ENCODE results near the gene NOX5. TPM values are rescaled to one million over a fixed set of nuclear protein-coding genes. Genes with fewer than 3 reads are reported as not detected.
"Not testable (repeated sequence)": the region's sequence is repeated elsewhere in the genome, so short reads cannot be mapped to it uniquely, and the experiment has no call there.

The NOX5 gene
- total RNA-seq, 6 experiments from 2014 or later = 0.06 to 0.15 (median 0.11) TPM; not detected in 3

- H3K36me3 ChIP-seq = no peaks in the 10 kb centered on the region
- H3K27ac ChIP-seq = no peak overlapping the region
- H3K4me3 ChIP-seq = no peak overlapping the region
- whole genome bisulfite sequencing (ENCODE audit: insufficient coverage, low coverage, low lambda C conversion rate, missing lambda C conversion rate) = no CpG with 5 or more reads among the region's 3 CpGs
- ATAC-seq (no peak), DNase-seq (no peak)
- H3K9me3 ChIP-seq = peaks cover 0 to 2% (median 0%) of the 10 kb centered on the region in 4 donors
- TF ChIP-seq POLR2A (IDR thresholded peaks at IDR 0.05) = no peak
- TF ChIP-seq CTCF (IDR thresholded peaks at IDR 0.05) = no peak
- H3K27me3 ChIP-seq = no peaks in the 10 kb centered on the region
- intact Hi-C loops (cut with DNase I) = loop anchor here in 1 of 2 donors (10.0 kb wide), 1 partner anchor 70 kb away; no protein-coding TSS in a partner anchor
- H3K4me1 ChIP-seq = peaks cover 0 to 8% (median 4%) of the 10 kb centered on the region in 4 donors
Measured at GRCh38 chr15:69064649-69065048, 50.2 kb downstream of the NOX5 start.

- no peak for DNase-seq
- H3K27me3 ChIP-seq = no peaks in the 10 kb centered on the region
- TF ChIP-seq CTCF (IDR thresholded peaks at IDR 0.05) (no peak), POLR2A (IDR thresholded peaks at IDR 0.05) (no peak)
- H3K36me3 ChIP-seq = no peaks in the 10 kb centered on the region
- no peak overlapping the region for H3K27ac ChIP-seq
- WGBS (ENCODE audit: insufficient coverage, low coverage, low lambda C conversion rate, missing lambda C conversion rate) = 90% methylated on average over 7 of the region's 9 CpGs
- no peak overlapping the region for H3K4me3 ChIP-seq
- peak in 1 of 4 donors; percentile 80 for ATAC-seq
- intact Hi-C loops (cut with DNase I) = loop anchor here in 1 of 2 donors (10.0 kb wide), 1 partner anchor 68 kb away; no protein-coding TSS in a partner anchor
- peaks cover 0 to 2% (median 0%) of the 10 kb centered on the region in 4 donors for H3K9me3 ChIP-seq
- H3K4me1 ChIP-seq = no peaks in the 10 kb centered on the region
Measured at GRCh38 chr15:69066007-69066995, 51.8 kb downstream of the NOX5 start.

GRCh38 chr15:69067296-69067695 lies 52.8 kb downstream of the NOX5 start:
- DNase-seq (no peak), ATAC-seq (no peak)
- no peaks in the 10 kb centered on the region for H3K4me1 ChIP-seq
- H3K27ac ChIP-seq = no peak overlapping the region
- TF ChIP-seq POLR2A (IDR thresholded peaks at IDR 0.05) = no peak
- no peak for TF ChIP-seq CTCF (IDR thresholded peaks at IDR 0.05)
- no peaks in the 10 kb centered on the region for H3K36me3 ChIP-seq
- intact Hi-C loops (cut with DNase I) = loop anchor here in 1 of 2 donors (10.0 kb wide), 1 partner anchor 68 kb away; no protein-coding TSS in a partner anchor
- H3K4me3 ChIP-seq = no peak overlapping the region
- WGBS (ENCODE audit: insufficient coverage, low coverage, low lambda C conversion rate, missing lambda C conversion rate) = 86% methylated on average over 1 of the region's 1 CpG
- no peaks in the 10 kb centered on the region for H3K27me3 ChIP-seq
- peaks cover 0 to 2% (median 0%) of the 10 kb centered on the region in 4 donors for H3K9me3 ChIP-seq

- no peak for DNase-seq
Measured at GRCh38 chr15:69068157-69068556, 53.7 kb downstream of the NOX5 start.

GRCh38 chr15:69069290-69069689 lies 54.8 kb downstream of the NOX5 start:
- H3K27me3 ChIP-seq, DNase-seq: not testable (repeated sequence)
- intact Hi-C loops (cut with DNase I) = loop anchor here in 1 of 2 donors (10.0 kb wide), 1 partner anchor 66 kb away; no protein-coding TSS in a partner anchor

More at GRCh38 chr15:69068157-69068556, 53.7 kb downstream of the NOX5 start:
- Histone ChIP-seq H3K27me3 (no peaks in the 10 kb centered on the region), H3K4me3 (no peak overlapping the region), H3K4me1 (no peaks in the 10 kb centered on the region), H3K9me3 (peaks cover 0 to 2% (median 0%) of the 10 kb centered on the region in 4 donors), H3K36me3 (no peaks in the 10 kb centered on the region), H3K27ac (no peak overlapping the region)
- 100% methylated on average over 1 of the region's 3 CpGs for WGBS (ENCODE audit: insufficient coverage, low coverage, low lambda C conversion rate, missing lambda C conversion rate)
- intact Hi-C loops (cut with DNase I) = loop anchor here in 1 of 2 donors (10.0 kb wide), 1 partner anchor 67 kb away; no protein-coding TSS in a partner anchor
- TF ChIP-seq CTCF (IDR thresholded peaks at IDR 0.05) = no peak
- no peak for TF ChIP-seq POLR2A (IDR thresholded peaks at IDR 0.05)
- peak in 3 of 4 donors; percentile 52 to 68 (median 56) for ATAC-seq

More at GRCh38 chr15:69069290-69069689, 54.8 kb downstream of the NOX5 start:
- not testable (repeated sequence) for H3K36me3 ChIP-seq, ATAC-seq, H3K27ac ChIP-seq, H3K9me3 ChIP-seq, H3K4me3 ChIP-seq, H3K4me1 ChIP-seq
